GM12878 (cell line): ENCODE results near the gene CNDP2. TPM values are rescaled to one million over a fixed set of nuclear protein-coding genes. Genes with fewer than 3 reads are reported as not detected.
"Not testable (repeated sequence)": the region's sequence is repeated elsewhere in the genome, so short reads cannot be mapped to it uniquely, and the experiment has no call there.

ENCODE experiments used
- ATAC-seq: fragments of 200-7000 bp; cut with Tn5 transposase; 3 replicates; pipeline ENCODE4 v1.9.1; 2020; ENCODE audit warnings: mild to moderate bottlenecking, moderate library complexity
- BruUV-seq: library from RNA; stranded (reverse); fragments of 400-500 nt; replicated peaks from 2 replicates; lab custom pipeline; 2021; lab: Mats Ljungman, UMichigan
- CTCF ChIA-PET: fragments of 300-600 bp; sonication (Branson Sonifier 250); formaldehyde crosslinking; extraction: SDS; loops from one replicate; lab custom pipeline; 2021; ENCODE audit warnings: inconsistent platforms; lab: Yijun Ruan, JAX
- POLR2A ChIA-PET: fragments of 350-600 bp; formaldehyde crosslinking; extraction: SDS; loops from one replicate; lab custom pipeline; 2021; ENCODE audit warnings: inconsistent platforms; lab: Charles Lee
- RAD21 ChIA-PET: fragments of 300-600 bp; sonication (Branson Sonifier 250); formaldehyde crosslinking; loops from one replicate; lab custom pipeline; 2023; ENCODE audit warnings: antibody characterized with exemption; ENCODE audit not compliant: unreplicated experiment; lab: Charles Lee
- SMC1A ChIA-PET: fragments of 300-600 bp; sonication (Branson Sonifier 250); formaldehyde crosslinking; loops from one replicate; lab custom pipeline; 2023; ENCODE audit not compliant: unreplicated experiment, uncharacterized antibody; lab: Charles Lee
- DNase-seq: peaks from one replicate; pipeline ENCODE4 v3.0.0-alpha.2; 2011; ENCODE audit warnings: low read depth, low spot score
- FAIRE-seq: peaks from 3 replicates; lab custom pipeline; 2011; peaks lifted over from hg19 to GRCh38; lab: Jason Lieb, UNC
- H2AFZ ChIP-seq: 2 replicates; pipeline ENCODE4 v1.6.0; 2011; ENCODE audit warnings: low read depth, low read length, control low read depth; ENCODE audit not compliant: control insufficient read depth
- H3K27ac ChIP-seq: 2 replicates; pipeline ENCODE4 v1.5.1; 2011; ENCODE audit warnings: control low read depth; ENCODE audit not compliant: control insufficient read depth, insufficient read depth
- H3K27me3 ChIP-seq, 2 experiments: replicated peaks in 1 of 2; 2 replicates each; pipeline versions ENCODE4 v1.6.0 to v1.6.1; 2011; ENCODE audit warnings: low read length in 1 of 2; ENCODE audit not compliant: control insufficient read depth in 2 of 2, insufficient read depth in 2 of 2
- H3K36me3 ChIP-seq, 2 experiments: 2 replicates each; pipeline ENCODE4 v1.5.1; 2011; ENCODE audit warnings: low read length in 1 of 2; ENCODE audit not compliant: control insufficient read depth in 2 of 2, insufficient read depth in 2 of 2
- H3K4me1 ChIP-seq: 2 replicates; pipeline ENCODE4 v1.6.1; 2011; ENCODE audit warnings: mild to moderate bottlenecking, low read length, moderate library complexity, mixed read lengths; ENCODE audit not compliant: control insufficient read depth, insufficient read depth
- H3K4me2 ChIP-seq: 2 replicates; pipeline ENCODE4 v1.6.0; 2011; ENCODE audit warnings: control low read depth; ENCODE audit not compliant: control insufficient read depth, insufficient read depth
- H3K4me3 ChIP-seq: fragments of 200-600 bp; sonication (generic); 2 replicates; pipeline ENCODE4 v1.5.1; 2016
- H3K79me2 ChIP-seq: 2 replicates; pipeline ENCODE4 v1.6.0; 2011; ENCODE audit warnings: low read length; ENCODE audit not compliant: control insufficient read depth, insufficient read depth
- H3K9ac ChIP-seq: 2 replicates; pipeline ENCODE4 v1.8.0; 2011; ENCODE audit warnings: low read length, control low read depth, mixed read lengths; ENCODE audit not compliant: control insufficient read depth, insufficient read depth
- H3K9me3 ChIP-seq: replicated peaks from 3 replicates; pipeline ENCODE4 v1.5.1; 2011; ENCODE audit warnings: mild to moderate bottlenecking, low read length; ENCODE audit not compliant: control insufficient read depth, insufficient read depth
- H4K20me1 ChIP-seq: 2 replicates; pipeline ENCODE4 v1.6.0; 2011; ENCODE audit not compliant: control insufficient read depth, insufficient read depth
- ATF7 ChIP-seq: fragments of 450-650 bp; IDR thresholded peaks from 2 replicates; pipeline ENCODE4 v1.6.1; 2016; ENCODE audit warnings: low read depth, mild to moderate bottlenecking
- MYB ChIP-seq: fragments of 150-350 bp; IDR thresholded peaks from 2 replicates; pipeline ENCODE4 v1.6.1; 2014; ENCODE audit warnings: mild to moderate bottlenecking, low read depth, low read length, borderline replicate concordance
- NBN ChIP-seq: fragments of 450-650 bp; IDR thresholded peaks from 2 replicates; pipeline ENCODE4 v1.6.1; 2016
- NR2C1 ChIP-seq: fragments of 450-650 bp; IDR thresholded peaks from 2 replicates; pipeline ENCODE4 v1.6.1; 2017; ENCODE audit warnings: antibody characterized with exemption, mild to moderate bottlenecking, moderate library complexity
- SIN3A ChIP-seq: IDR thresholded peaks from 2 replicates; pipeline ENCODE4 v1.6.1; 2012; ENCODE audit warnings: low read depth, low read length, improper control_type of control experiment
- SPI1 ChIP-seq: IDR thresholded peaks from 2 replicates; pipeline ENCODE4 v1.6.1; 2011; ENCODE audit warnings: low read depth, mild to moderate bottlenecking, low read length, moderate library complexity, borderline replicate concordance; ENCODE audit not compliant: insufficient read depth
- ZNF384 ChIP-seq: IDR thresholded peaks from 2 replicates; pipeline ENCODE4 v1.6.1; 2012; ENCODE audit warnings: low read depth, mild to moderate bottlenecking, low read length, improper control_type of control experiment, borderline replicate concordance
- ZZZ3 ChIP-seq: IDR thresholded peaks from 2 replicates; pipeline ENCODE4 v1.6.1; 2011; ENCODE audit warnings: low read depth; ENCODE audit not compliant: control insufficient read depth, insufficient read length
- WGBS: methylation state at CpG from one replicate; pipeline ENCODE4 v1.1.6; 2016; ENCODE audit warnings: low lambda C conversion rate; ENCODE audit not compliant: insufficient replicate concordance, insufficient coverage; ENCODE audit errors: missing lambda C conversion rate; 5-methylcytosine and 5-hydroxymethylcytosine counted together
- in situ Hi-C: fragments of 300-500 bp; cut with MboI; formaldehyde crosslinking; loops from 9 replicates; pipeline ENCODE4 v1.14.3; 2018; ENCODE audit warnings: mixed read lengths
- intact Hi-C: fragments of 100-400 bp; cut with micrococcal nuclease; formaldehyde crosslinking; loops from one replicate; pipeline ENCODE4 v1.14.2; 2022; ENCODE audit not compliant: unreplicated experiment
- polyA plus RNA-seq, 11 experiments: library from polyadenylated mRNA; depleted of rRNA in 4 of 11; unstranded in 6 of 11; stranded (reverse) in 5 of 11; fragments of >200 nt; fragmentation: Nextera tagmentation in 4 of 11; fragmentation: Illumina TruSeq in 1 of 11; extraction: Ambion mirVana in 4 of 11; extraction: Trizol in 1 of 11; gene quantifications; 1 replicate in 1 of 11; 2 replicates in 10 of 11; pipeline versions ENCODE4 v1.2.1 to v1.2.3, GENCODE V29; 2011 to 2016; ENCODE audit warnings: inconsistent platforms in 2 of 11, missing spikeins in 2 of 11, low read depth in 1 of 11
- total RNA-seq, 4 experiments: library from RNA; depleted of rRNA in 3 of 4; stranded (reverse); fragments of >200 nt in 3 of 4; fragmentation: Illumina TruSeq in 1 of 4; extraction: Trizol in 1 of 4; gene quantifications; 2 replicates each; pipeline versions ENCODE4 v1.2.1 to v1.2.3, GENCODE V29; 2013 to 2021
- TF ChIP-seq, protein P1 (sequence below): fragments of 450-650 bp; IDR thresholded peaks from 2 replicates; pipeline ENCODE4 v1.6.1; 2018; ENCODE audit warnings: borderline replicate concordance, mild to moderate bottlenecking; ENCODE audit not compliant: partially characterized antibody
- TF ChIP-seq, protein P2 (sequence below): fragments of 450-650 bp; IDR thresholded peaks from 2 replicates; pipeline ENCODE4 v1.6.1; 2016; ENCODE audit warnings: mild to moderate bottlenecking, moderate library complexity, borderline replicate concordance

Gene CNDP2
- total and polyA plus RNA-seq, 10 of the 15 experiments (the other 5 are each of a cell fraction or from before 2014, with no cell fraction given) = 63.5 to 213 (median 158) TPM

DNA sequence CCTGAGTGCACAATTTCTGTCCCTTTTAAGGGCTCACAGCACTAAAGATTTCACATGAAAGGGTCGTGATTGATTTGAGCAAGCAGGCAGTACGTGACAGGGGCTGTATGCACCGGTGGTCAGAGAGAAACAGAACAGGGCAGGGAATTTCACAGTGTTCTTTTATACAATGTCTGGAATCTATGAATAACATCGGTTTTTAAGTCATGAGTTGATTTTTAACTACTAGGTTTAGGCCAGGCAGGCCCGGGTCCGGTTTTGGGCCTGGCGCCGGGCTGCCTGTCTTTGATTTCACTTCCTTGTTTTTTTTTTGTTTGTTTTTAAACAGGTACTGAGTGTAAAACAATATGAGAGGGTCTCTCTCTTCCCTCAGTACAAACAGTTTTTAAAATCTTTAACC, 4.6 kb downstream of the CNDP2 start:
- peaks cover 5 to 18% of the 10 kb centered on the region in 2 experiments; a peak in 3 of 4 replicates for H3K36me3 ChIP-seq
- peaks cover 60% of the 10 kb centered on the region for H3K79me2 ChIP-seq
- H4K20me1 ChIP-seq, FAIRE-seq, ATAC-seq, H2AFZ ChIP-seq, DNase-seq, intact Hi-C loops, H3K9me3 ChIP-seq, BruUV-seq, H3K27me3 ChIP-seq, POLR2A ChIA-PET, in situ Hi-C loops: not testable (repeated sequence)
- ChIA-PET SMC1A (interaction anchor here (1.0 kb wide), 1 partner anchor 51 kb away, joined by 3 read pairs; no protein-coding TSS in a partner anchor), RAD21 (interaction anchor here (0.9 to 1.2 kb wide), 2 partner anchors 51 to 123 kb away, joined by 3 to 7 read pairs; no protein-coding TSS in a partner anchor), CTCF (interaction anchor here (1.0 to 1.5 kb wide), 3 partner anchors 8 to 98 kb away, joined by 3 to 4 read pairs (median 4); no protein-coding TSS in a partner anchor)
- TF ChIP-seq ZNF384 (0 out of 2 replicates have a peak, but pooled peaks have one; percentile 15), SPI1 (peak; percentile 72; the same call in 1 of the 2 replicates), SIN3A (0 out of 2 replicates have a peak, but pooled peaks have one; percentile 39)
- peak overlapping the region; percentile 88 for H3K27ac ChIP-seq
- peaks cover 18% of the 10 kb centered on the region for H3K4me1 ChIP-seq
- 0% methylated on average over 8 of the region's 8 CpGs for WGBS
- peak overlapping the region; percentile 80 for H3K4me3 ChIP-seq
- peak overlapping the region; percentile 60 for H3K9ac ChIP-seq
- H3K4me2 ChIP-seq = peak overlapping the region; percentile 98

DNA sequence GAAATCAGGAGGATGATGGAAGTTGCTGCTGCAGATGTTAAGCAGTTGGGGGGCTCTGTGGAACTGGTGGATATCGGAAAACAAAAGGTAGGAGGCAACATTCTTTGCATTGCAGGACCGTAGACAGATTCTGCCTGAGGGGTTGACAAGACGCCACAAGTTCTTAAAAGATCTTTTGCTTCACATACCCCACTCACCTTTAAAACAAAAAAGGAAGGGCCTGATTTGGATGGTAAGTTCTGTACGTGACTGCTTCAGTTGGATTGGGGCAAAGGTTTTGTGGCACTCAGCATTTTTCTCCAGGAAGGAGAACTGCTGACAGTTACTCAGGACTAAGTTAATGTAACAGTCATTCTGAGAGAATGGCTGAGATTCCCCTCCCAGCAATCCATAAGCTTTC, 5.2 kb downstream of the CNDP2 start:
- WGBS = 77% methylated on average over 4 of the region's 4 CpGs
- BruUV-seq = no TSS peak
- Histone ChIP-seq H3K27ac (peak overlapping the region; percentile 88), H4K20me1 (no peaks in the 10 kb centered on the region), H2AFZ (no peak overlapping the region), H3K4me3 (peak overlapping the region; percentile 80), H3K4me2 (peak overlapping the region; percentile 98), H3K36me3 (peaks cover 7 to 20% of the 10 kb centered on the region in 2 experiments; a peak in 3 of 4 replicates), H3K9ac (peak overlapping the region; percentile 60), H3K4me1 (peaks cover 18% of the 10 kb centered on the region), H3K79me2 (peaks cover 58% of the 10 kb centered on the region), H3K9me3 (no peaks in the 10 kb centered on the region), H3K27me3 (no peaks in the 10 kb centered on the region)
- ChIA-PET POLR2A (no interaction called here), SMC1A (no interaction called here), RAD21 (no interaction called here), CTCF (no interaction called here)
- ATAC-seq (no peak), FAIRE-seq (no peak), DNase-seq (no peak)
- intact Hi-C loops = no loop called here
- in situ Hi-C loops = no loop called here
- TF ChIP-seq, protein P1, sequence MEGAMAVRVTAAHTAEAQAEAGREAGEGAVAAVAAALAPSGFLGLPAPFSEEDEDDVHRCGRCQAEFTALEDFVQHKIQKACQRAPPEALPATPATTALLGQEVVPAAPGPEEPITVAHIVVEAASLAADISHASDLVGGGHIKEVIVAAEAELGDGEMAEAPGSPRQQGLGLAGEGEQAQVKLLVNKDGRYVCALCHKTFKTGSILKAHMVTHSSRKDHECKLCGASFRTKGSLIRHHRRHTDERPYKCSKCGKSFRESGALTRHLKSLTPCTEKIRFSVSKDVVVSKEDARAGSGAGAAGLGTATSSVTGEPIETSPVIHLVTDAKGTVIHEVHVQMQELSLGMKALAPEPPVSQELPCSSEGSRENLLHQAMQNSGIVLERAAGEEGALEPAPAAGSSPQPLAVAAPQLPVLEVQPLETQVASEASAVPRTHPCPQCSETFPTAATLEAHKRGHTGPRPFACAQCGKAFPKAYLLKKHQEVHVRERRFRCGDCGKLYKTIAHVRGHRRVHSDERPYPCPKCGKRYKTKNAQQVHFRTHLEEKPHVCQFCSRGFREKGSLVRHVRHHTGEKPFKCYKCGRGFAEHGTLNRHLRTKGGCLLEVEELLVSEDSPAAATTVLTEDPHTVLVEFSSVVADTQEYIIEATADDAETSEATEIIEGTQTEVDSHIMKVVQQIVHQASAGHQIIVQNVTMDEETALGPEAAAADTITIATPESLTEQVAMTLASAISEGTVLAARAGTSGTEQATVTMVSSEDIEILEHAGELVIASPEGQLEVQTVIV = no peak
- TF ChIP-seq NBN (no peak), NR2C1 (no peak), ATF7 (no peak), MYB (no peak), ZZZ3 (no peak)
- TF ChIP-seq, protein P2, sequence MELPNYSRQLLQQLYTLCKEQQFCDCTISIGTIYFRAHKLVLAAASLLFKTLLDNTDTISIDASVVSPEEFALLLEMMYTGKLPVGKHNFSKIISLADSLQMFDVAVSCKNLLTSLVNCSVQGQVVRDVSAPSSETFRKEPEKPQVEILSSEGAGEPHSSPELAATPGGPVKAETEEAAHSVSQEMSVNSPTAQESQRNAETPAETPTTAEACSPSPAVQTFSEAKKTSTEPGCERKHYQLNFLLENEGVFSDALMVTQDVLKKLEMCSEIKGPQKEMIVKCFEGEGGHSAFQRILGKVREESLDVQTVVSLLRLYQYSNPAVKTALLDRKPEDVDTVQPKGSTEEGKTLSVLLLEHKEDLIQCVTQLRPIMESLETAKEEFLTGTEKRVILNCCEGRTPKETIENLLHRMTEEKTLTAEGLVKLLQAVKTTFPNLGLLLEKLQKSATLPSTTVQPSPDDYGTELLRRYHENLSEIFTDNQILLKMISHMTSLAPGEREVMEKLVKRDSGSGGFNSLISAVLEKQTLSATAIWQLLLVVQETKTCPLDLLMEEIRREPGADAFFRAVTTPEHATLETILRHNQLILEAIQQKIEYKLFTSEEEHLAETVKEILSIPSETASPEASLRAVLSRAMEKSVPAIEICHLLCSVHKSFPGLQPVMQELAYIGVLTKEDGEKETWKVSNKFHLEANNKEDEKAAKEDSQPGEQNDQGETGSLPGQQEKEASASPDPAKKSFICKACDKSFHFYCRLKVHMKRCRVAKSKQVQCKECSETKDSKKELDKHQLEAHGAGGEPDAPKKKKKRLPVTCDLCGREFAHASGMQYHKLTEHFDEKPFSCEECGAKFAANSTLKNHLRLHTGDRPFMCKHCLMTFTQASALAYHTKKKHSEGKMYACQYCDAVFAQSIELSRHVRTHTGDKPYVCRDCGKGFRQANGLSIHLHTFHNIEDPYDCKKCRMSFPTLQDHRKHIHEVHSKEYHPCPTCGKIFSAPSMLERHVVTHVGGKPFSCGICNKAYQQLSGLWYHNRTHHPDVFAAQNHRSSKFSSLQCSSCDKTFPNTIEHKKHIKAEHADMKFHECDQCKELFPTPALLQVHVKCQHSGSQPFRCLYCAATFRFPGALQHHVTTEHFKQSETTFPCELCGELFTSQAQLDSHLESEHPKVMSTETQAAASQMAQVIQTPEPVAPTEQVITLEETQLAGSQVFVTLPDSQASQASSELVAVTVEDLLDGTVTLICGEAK = no peak
